CD14-positive monocyte (primary cell): ENCODE results near the gene ABTB1. TPM values are rescaled to one million over a fixed set of nuclear protein-coding genes. Genes with fewer than 3 reads are reported as not detected.

ENCODE experiments used
- DNase-seq, 3 donors: peaks; one replicate each; pipeline ENCODE4 v3.0.0-alpha.2; 2011 to 2022
- H2AFZ ChIP-seq: 2 replicates; pipeline ENCODE4 v1.6.0; 2012; ENCODE audit warnings: mild to moderate bottlenecking, low read depth, low read length, inconsistent platforms; ENCODE audit not compliant: insufficient read depth, poor library complexity, severe bottlenecking
- H3K27ac ChIP-seq, 2 donors: 1 replicate in 1 of 2; 2 replicates in 1 of 2; pipeline ENCODE4 v1.5.1; 2012 to 2013; ENCODE audit warnings: low read length in 2 of 2, control low read depth in 1 of 2, inconsistent platforms in 1 of 2, low read depth in 1 of 2, mild to moderate bottlenecking in 1 of 2
- H3K27me3 ChIP-seq, 2 donors: one replicate each; pipeline versions ENCODE4 v1.6.0 to v1.6.1; 2011 to 2013; ENCODE audit warnings: low read length in 2 of 2; ENCODE audit not compliant: control insufficient read depth in 2 of 2, insufficient read depth in 2 of 2
- H3K36me3 ChIP-seq, 2 donors: replicated peaks in 1 of 2; 1 replicate in 1 of 2; 2 replicates in 1 of 2; pipeline versions ENCODE4 v1.5.1 to v1.6.1; 2012 to 2013; ENCODE audit warnings: low read length in 2 of 2, control low read depth in 1 of 2, inconsistent platforms in 1 of 2, mild to moderate bottlenecking in 1 of 2; ENCODE audit not compliant: insufficient read depth in 2 of 2, control insufficient read depth in 1 of 2
- H3K4me1 ChIP-seq, 2 donors: 1 replicate in 1 of 2; 2 replicates in 1 of 2; pipeline versions ENCODE4 v1.5.1 to v1.6.1; 2012 to 2013; ENCODE audit warnings: low read length in 2 of 2, control low read depth in 1 of 2, inconsistent platforms in 1 of 2, mild to moderate bottlenecking in 1 of 2, moderate library complexity in 1 of 2; ENCODE audit not compliant: insufficient read depth in 2 of 2, control insufficient read depth in 1 of 2
- H3K4me2 ChIP-seq: replicated peaks from 2 replicates; pipeline ENCODE3; 2012; ENCODE audit warnings: low read length, moderate library complexity, mild to moderate bottlenecking; ENCODE audit not compliant: poor library complexity, severe bottlenecking; ENCODE audit errors: extremely low read depth
- H3K4me3 ChIP-seq, 3 experiments: fragments of 200-600 bp in 1 of 3; sonication (generic) in 1 of 3; replicated peaks in 1 of 3; 1 replicate in 2 of 3; 2 replicates in 1 of 3; pipeline ENCODE4 v1.5.1; 2011 to 2013; ENCODE audit warnings: low read length in 3 of 3, mild to moderate bottlenecking in 3 of 3, control low read depth in 2 of 3, low read depth in 2 of 3, inconsistent platforms in 1 of 3, moderate library complexity in 1 of 3
- H3K79me2 ChIP-seq: 2 replicates; pipeline ENCODE4 v1.6.0; 2012; ENCODE audit warnings: mild to moderate bottlenecking, control low read depth, inconsistent platforms, low read length, moderate library complexity; ENCODE audit not compliant: insufficient read depth
- H3K9ac ChIP-seq: 2 replicates; pipeline ENCODE4 v1.6.0; 2017; ENCODE audit warnings: low read length, mild to moderate bottlenecking; ENCODE audit not compliant: insufficient read depth, poor library complexity, severe bottlenecking
- H3K9me3 ChIP-seq, 2 donors: replicated peaks in 1 of 2; 1 replicate in 1 of 2; 2 replicates in 1 of 2; pipeline versions ENCODE4 v1.5.1 to v1.6.1; 2012 to 2013; ENCODE audit warnings: low read length in 2 of 2, control low read depth in 1 of 2; ENCODE audit not compliant: control insufficient read depth in 1 of 2, insufficient read depth in 1 of 2
- H4K20me1 ChIP-seq: 2 replicates; pipeline ENCODE4 v1.6.0; 2012; ENCODE audit warnings: mild to moderate bottlenecking, low read length, control low read depth, moderate library complexity; ENCODE audit not compliant: insufficient read depth
- H3K27ac Mint-ChIP-seq, 7 donors: one replicate each; pipeline ENCODE4 v1.8.0; 2020; ENCODE audit warnings: mild to moderate bottlenecking in 7 of 7, mixed read lengths in 7 of 7, moderate library complexity in 6 of 7, inconsistent platforms in 2 of 7
- H3K27me3 Mint-ChIP-seq, 3 donors: one replicate each; pipeline ENCODE4 v1.8.0; 2021 to 2022; ENCODE audit warnings: low read depth in 3 of 3, mild to moderate bottlenecking in 3 of 3, mixed read lengths in 3 of 3, moderate library complexity in 3 of 3, inconsistent platforms in 1 of 3
- H3K36me3 Mint-ChIP-seq, 2 donors: one replicate each; pipeline ENCODE4 v1.8.0; 2020; ENCODE audit warnings: mixed read lengths in 2 of 2, inconsistent platforms in 1 of 2, mild to moderate bottlenecking in 1 of 2
- H3K4me1 Mint-ChIP-seq: one replicate; pipeline ENCODE4 v1.8.0; 2020; ENCODE audit warnings: mild to moderate bottlenecking, mixed read lengths
- H3K4me3 Mint-ChIP-seq, 2 donors: one replicate each; pipeline ENCODE4 v1.8.0; 2020; ENCODE audit warnings: mild to moderate bottlenecking in 2 of 2, mixed read lengths in 2 of 2, moderate library complexity in 1 of 2
- H3K9me3 Mint-ChIP-seq, 7 donors: one replicate each; pipeline ENCODE4 v1.8.0; 2020 to 2022; ENCODE audit warnings: mixed read lengths in 7 of 7, mild to moderate bottlenecking in 6 of 7, moderate library complexity in 6 of 7, inconsistent platforms in 2 of 7
- CTCF ChIP-seq: fragments of 200-600 bp; IDR thresholded peaks from one replicate; pipeline ENCODE4 v1.8.0; 2022; ENCODE audit warnings: antibody characterized with exemption, mild to moderate bottlenecking
- WGBS: methylation state at CpG from one replicate; pipeline ENCODE4 v1.1.5; 2013; ENCODE audit warnings: missing lambda C conversion rate; ENCODE audit not compliant: insufficient coverage; 5-methylcytosine and 5-hydroxymethylcytosine counted together
- intact Hi-C, 2 donors: fragments of 100-400 bp; cut with micrococcal nuclease; formaldehyde crosslinking; loops; one replicate each; pipeline versions ENCODE4 v1.15.0 to v1.15.1; 2023
- polyA plus RNA-seq, 3 donors: library from polyadenylated mRNA; depleted of rRNA in 1 of 3; unstranded in 2 of 3; stranded (reverse) in 1 of 3; fragments of 300-500 nt in 2 of 3; fragments of >200 nt in 1 of 3; fragmentation: Illumina TruSeq in 2 of 3; gene quantifications; 1 replicate in 2 of 3; 2 replicates in 1 of 3; pipeline ENCODE4 v1.2.3, GENCODE V29; 2012 to 2021

ABTB1 gene
- polyA plus RNA-seq, 3 donors, result 107 to 246 (median 118) TPM

GRCh38 chr3:127714125-127714571 lies 41.4 kb downstream of the ABTB1 start:
- no peak overlapping the region for H2AFZ ChIP-seq
- Mint-ChIP-seq H3K4me3 (no peak overlapping the region), H3K27me3 (peaks cover 0 to 2% (median 0%) of the 10 kb centered on the region in 3 donors)

DNA sequence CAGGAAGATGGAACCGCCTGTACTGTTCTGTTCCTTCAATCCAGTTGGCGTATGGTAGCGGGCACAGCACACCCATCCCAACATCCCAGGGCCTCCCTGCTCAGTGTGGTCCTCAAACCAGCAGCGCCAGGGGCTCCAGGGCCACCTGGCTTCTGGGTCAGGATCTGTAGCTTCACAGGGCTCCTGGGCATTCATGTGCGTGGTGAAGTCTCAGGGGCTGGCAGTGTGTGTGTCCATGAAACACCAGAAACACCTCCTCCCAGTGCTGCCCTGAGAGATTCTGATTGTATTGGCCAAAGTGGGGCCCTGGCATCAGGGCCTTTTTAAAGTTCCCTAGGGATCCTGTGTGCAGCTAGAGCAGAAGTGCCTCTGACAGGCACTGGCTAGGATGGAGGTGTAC lies 42.1 kb downstream of the ABTB1 start:
- Mint-ChIP-seq H3K27ac (no peak overlapping the region), H3K9me3 (no peaks in the 10 kb centered on the region), H3K4me1 (peaks cover 12% of the 10 kb centered on the region), H3K36me3 (peaks cover 0 to 4% of the 10 kb centered on the region in 2 donors), H3K4me3 (no peak overlapping the region), H3K27me3 (peaks cover 0 to 2% (median 0%) of the 10 kb centered on the region in 3 donors)
- Histone ChIP-seq H4K20me1 (no peaks in the 10 kb centered on the region), H3K27me3 (no peaks in the 10 kb centered on the region), H3K27ac (no peak overlapping the region), H3K4me3 (no peak overlapping the region), H2AFZ (no peak overlapping the region), H3K79me2 (no peaks in the 10 kb centered on the region), H3K4me1 (peaks cover 8 to 17% of the 10 kb centered on the region in 2 donors), H3K4me2 (no peak overlapping the region), H3K9me3 (no peaks in the 10 kb centered on the region), H3K9ac (no peak overlapping the region), H3K36me3 (no peaks in the 10 kb centered on the region)
- DNase-seq, result no peak
- 100% methylated on average over 2 of the region's 5 CpGs for WGBS
- no peak for TF ChIP-seq CTCF
- intact Hi-C loops, result no loop called here

More at GRCh38 chr3:127714125-127714571, 41.4 kb downstream of the ABTB1 start:
- 94% methylated on average over 5 of the region's 10 CpGs for WGBS
- H3K9ac ChIP-seq, result no peak overlapping the region
- peaks cover 12% of the 10 kb centered on the region for H3K4me1 Mint-ChIP-seq
- H3K79me2 ChIP-seq, result no peaks in the 10 kb centered on the region
- H3K27ac Mint-ChIP-seq, result no peak overlapping the region
- peaks cover 8 to 17% of the 10 kb centered on the region in 2 donors for H3K4me1 ChIP-seq
- no peak overlapping the region for H3K4me3 ChIP-seq
- no peaks in the 10 kb centered on the region for H3K27me3 ChIP-seq
- H3K36me3 ChIP-seq, result no peaks in the 10 kb centered on the region
- no peaks in the 10 kb centered on the region for H4K20me1 ChIP-seq
- no peaks in the 10 kb centered on the region for H3K9me3 Mint-ChIP-seq
- H3K27ac ChIP-seq, result no peak overlapping the region
- intact Hi-C loops, result no loop called here
- H3K9me3 ChIP-seq, result no peaks in the 10 kb centered on the region
- no peak for TF ChIP-seq CTCF
- peaks cover 0 to 4% of the 10 kb centered on the region in 2 donors for H3K36me3 Mint-ChIP-seq
- no peak overlapping the region for H3K4me2 ChIP-seq
- no peak for DNase-seq
